Omental fat pad (tissue), 4 donors: ENCODE measurements around the gene GPLD1. TPM values are rescaled to one million over a fixed set of nuclear protein-coding genes. Genes with fewer than 3 reads are reported as not detected.
"Not testable (repeated sequence)": the region's sequence is repeated elsewhere in the genome, so short reads cannot be mapped to it uniquely, and the experiment has no call there.

Experiments
- ATAC-seq: fragments of 150-250 bp; one replicate; pipeline ENCODE4 v1.9.1; 2016; ENCODE audit warnings: mild to moderate bottlenecking, moderate library complexity; ENCODE audit not compliant: low FRiP score
- DNase-seq: peaks from one replicate; pipeline ENCODE4 v3.0.0-alpha.2; 2019; ENCODE audit warnings: low spot score
- total RNA-seq, 4 donors: library from RNA; depleted of rRNA; stranded (reverse); fragments of >200 nt; gene quantifications; one replicate each; pipeline ENCODE4 v1.1.0, GENCODE V29; 2016
- TF ChIP-seq, protein P1 (sequence below), 3 donors: fragments of 450-650 bp; IDR thresholded peaks; one replicate each; pipeline ENCODE4 v1.5.1; 2016 to 2017; ENCODE audit warnings: antibody characterized with exemption in 3 of 3, mild to moderate bottlenecking in 3 of 3, moderate library complexity in 2 of 3

The GPLD1 gene
- total RNA-seq, 4 donors from 2014 or later: 3.6 to 9.7 (median 5.5) TPM

DNA sequence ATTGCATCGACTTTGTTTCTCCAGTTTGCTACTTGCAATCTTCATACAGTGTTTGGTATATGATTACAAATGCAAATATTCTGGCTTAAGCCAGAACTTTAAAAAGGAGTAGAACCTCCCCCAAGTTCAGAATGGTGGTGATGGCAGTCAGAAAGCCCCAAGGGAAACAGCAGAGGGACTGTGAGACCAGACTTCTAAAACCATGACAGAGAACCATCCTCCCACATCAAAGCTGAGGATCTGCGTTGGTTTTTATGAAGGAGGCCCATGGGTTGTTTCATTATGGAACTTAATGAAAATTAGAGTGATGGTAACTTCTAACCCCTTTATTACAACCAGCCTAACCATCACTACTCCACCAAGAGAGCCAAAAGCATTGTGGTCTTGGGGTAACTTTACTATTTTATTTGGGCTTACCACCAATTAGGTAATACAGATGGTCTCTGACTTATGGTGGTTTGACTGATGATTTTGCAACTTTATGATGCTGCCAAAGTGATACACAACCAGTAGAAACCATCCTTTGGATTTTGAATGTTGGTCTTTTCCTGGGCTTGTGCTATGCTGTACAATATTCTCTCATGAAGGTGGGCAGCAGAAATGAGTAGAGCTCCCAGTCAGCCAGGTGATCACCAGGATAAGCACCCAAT, 97.5 kb downstream of the GPLD1 start:
- ATAC-seq: no peak
- no peak for DNase-seq
- TF ChIP-seq, protein P1, sequence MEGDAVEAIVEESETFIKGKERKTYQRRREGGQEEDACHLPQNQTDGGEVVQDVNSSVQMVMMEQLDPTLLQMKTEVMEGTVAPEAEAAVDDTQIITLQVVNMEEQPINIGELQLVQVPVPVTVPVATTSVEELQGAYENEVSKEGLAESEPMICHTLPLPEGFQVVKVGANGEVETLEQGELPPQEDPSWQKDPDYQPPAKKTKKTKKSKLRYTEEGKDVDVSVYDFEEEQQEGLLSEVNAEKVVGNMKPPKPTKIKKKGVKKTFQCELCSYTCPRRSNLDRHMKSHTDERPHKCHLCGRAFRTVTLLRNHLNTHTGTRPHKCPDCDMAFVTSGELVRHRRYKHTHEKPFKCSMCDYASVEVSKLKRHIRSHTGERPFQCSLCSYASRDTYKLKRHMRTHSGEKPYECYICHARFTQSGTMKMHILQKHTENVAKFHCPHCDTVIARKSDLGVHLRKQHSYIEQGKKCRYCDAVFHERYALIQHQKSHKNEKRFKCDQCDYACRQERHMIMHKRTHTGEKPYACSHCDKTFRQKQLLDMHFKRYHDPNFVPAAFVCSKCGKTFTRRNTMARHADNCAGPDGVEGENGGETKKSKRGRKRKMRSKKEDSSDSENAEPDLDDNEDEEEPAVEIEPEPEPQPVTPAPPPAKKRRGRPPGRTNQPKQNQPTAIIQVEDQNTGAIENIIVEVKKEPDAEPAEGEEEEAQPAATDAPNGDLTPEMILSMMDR (IDR thresholded peaks at IDR 0.05): no peak

DNA sequence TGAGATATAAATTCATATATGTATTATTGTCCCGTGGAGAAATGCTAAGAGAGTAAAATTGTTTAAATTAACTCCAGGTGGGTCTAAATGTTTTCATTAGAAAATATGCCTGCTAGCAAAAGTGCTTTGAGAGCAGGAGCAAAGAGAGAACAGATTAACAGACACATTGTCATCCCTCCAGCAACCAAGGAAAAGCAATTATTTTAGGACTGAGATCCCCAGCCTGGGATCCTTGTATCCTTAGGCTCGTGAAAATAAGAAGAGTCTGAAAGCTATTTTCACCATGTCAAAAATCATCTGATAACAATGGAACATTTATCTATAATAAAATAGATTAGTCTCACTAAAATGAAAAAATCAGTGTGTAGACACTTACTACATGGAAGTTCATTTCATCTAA, 98.2 kb downstream of the GPLD1 start:
- ATAC-seq (no peak), DNase-seq (no peak)
- TF ChIP-seq, protein P1 (IDR thresholded peaks at IDR 0.05): no peak

DNA sequence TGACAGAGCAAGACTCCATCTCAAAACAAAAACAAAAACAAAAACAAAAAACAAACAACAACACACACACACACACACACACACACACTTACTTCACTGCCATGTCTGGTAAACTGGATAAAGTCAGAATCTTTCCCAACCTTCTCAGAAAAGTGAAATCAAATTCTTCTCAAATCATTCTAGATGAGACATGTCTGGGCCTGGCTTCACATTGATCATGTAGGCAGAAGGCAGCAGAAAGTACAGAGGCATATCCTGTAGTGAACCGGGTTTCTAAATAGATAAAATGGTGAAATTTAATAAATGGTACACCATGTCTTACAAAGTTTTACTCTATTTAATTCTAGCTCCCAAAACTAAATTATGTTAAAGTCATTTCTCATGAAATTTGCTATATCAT, 101.6 kb downstream of the GPLD1 start:
- TF ChIP-seq, protein P1 (IDR thresholded peaks at IDR 0.05): no peak
- DNase-seq (no peak), ATAC-seq (no peak)

DNA sequence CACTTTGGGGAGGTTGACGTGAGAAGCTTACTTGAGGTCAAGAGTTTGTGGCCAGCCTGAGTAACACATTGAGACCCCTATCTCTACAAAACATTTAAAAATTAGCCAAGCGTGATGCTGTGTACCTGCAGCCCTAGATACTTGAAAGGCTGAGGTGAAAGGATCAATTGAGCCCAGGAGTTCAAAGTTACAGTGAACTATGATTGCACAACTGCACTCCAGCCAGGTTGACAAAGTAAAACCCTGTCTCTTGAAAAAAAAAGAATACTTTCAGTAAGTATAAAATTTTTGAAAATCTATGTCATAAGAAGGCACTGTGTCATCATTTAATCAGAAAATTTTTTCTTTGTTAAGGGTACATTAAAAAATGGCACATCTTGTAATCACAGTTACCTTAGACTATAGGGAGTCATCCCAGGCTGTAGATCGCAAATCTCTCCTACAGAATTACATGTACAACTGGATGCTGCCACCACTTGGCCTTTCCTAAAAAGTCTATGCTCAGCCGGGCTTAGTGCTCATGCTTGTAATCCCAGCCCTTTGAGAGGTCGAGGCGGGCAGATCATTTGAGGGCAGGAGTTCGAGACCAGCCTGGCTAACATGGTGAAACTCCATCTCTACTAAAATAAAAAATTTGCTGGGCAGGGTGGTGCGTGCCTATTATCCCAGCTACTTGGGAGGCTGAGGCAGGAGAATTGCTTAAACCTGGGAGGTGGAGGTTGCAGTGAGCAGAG, 103.7 kb downstream of the GPLD1 start:
- TF ChIP-seq, protein P1 (IDR thresholded peaks at IDR 0.05): no peak
- no peak for ATAC-seq
- no peak for DNase-seq

DNA sequence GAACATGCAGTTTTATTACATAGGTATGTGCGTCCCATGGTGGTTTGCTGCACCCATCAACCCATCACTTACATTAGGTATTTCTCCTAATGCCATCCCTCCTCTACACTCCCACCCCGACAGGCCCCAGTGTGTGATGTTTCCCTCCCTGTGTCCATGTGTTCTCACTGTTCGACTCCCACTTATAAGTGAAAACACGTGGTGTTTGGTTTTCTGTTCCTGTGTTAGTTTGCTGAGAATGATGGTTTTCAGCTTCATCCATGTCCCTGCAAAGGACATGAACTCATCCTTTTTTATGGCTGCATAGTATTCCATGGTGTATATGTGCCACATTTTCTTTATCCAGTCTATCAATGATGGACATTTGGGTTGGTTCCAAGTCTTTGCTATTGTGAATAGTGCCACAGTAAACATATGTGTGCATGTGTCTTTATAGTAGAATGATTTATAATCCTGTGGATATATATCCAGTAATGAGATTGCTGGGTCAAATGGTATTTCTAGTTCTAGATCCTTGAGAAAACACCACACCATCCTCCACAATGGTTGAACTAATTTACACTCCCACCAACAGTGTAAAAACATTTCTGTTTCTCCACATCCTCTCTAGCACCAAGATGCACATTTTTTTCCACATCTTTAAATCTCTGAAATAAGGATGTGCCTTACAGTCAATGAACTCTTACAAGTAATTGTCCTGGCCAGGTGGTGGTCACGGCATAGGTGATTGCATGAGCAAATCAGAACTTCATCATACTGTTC, 104.8 kb downstream of the GPLD1 start:
- not testable (repeated sequence) for ATAC-seq, DNase-seq

- ATAC-seq: not testable (repeated sequence)
These were observed 106.4 kb downstream of the GPLD1 start for GRCh38 chr6:24382891-24383494.

GRCh38 chr6:24382220-24382540, 107.2 kb downstream of the GPLD1 start:
- DNase-seq: no peak
- TF ChIP-seq, protein P1 (IDR thresholded peaks at IDR 0.05): no peak
- no peak for ATAC-seq

More at GRCh38 chr6:24382891-24383494, 106.4 kb downstream of the GPLD1 start:
- not testable (repeated sequence) for DNase-seq
